B cell (primary cell): ENCODE results near the gene HSPA1A. TPM values are rescaled to one million over a fixed set of nuclear protein-coding genes. Genes with fewer than 3 reads are reported as not detected.
"Not testable (repeated sequence)": the region's sequence is repeated elsewhere in the genome, so short reads cannot be mapped to it uniquely, and the experiment has no call there.

Source experiments
- ATAC-seq: fragments of 200-7000 bp; cut with Tn5 transposase; one replicate; pipeline ENCODE4 v1.10.0; 2021; ENCODE audit warnings: low read depth, mild to moderate bottlenecking, moderate number of reproducible peaks, moderate library complexity
- CTCF ChIA-PET: fragments of 350-600 bp; sonication (Branson Sonifier 250); formaldehyde crosslinking; loops from one replicate; lab custom pipeline; 2021; ENCODE audit warnings: antibody characterized with exemption, inconsistent platforms; lab: Charles Lee
- POLR2A ChIA-PET: fragments of 350-600 bp; sonication (Branson Sonifier 250); formaldehyde crosslinking; loops from one replicate; lab custom pipeline; 2021; ENCODE audit warnings: antibody characterized with exemption; lab: Charles Lee
- DNase-seq: peaks from one replicate; pipeline ENCODE4 v3.0.0; 2013
- H2AFZ ChIP-seq: 2 replicates; pipeline ENCODE4 v1.6.1; 2012; ENCODE audit warnings: mild to moderate bottlenecking, low read depth, low read length; ENCODE audit not compliant: insufficient read depth, poor library complexity, severe bottlenecking
- H3K27ac ChIP-seq, 2 donors: 1 replicate in 1 of 2; 2 replicates in 1 of 2; pipeline ENCODE4 v1.5.1; 2012 to 2013; ENCODE audit warnings: low read length in 2 of 2, mild to moderate bottlenecking in 2 of 2, moderate library complexity in 1 of 2
- H3K27me3 ChIP-seq, 4 experiments: fragments of 200-600 bp in 1 of 4; sonication (generic) in 1 of 4; replicated peaks in 1 of 4; 1 replicate in 2 of 4; 2 replicates in 2 of 4; pipeline versions ENCODE4 v1.6.1 to v1.7.0; 2013 to 2016; ENCODE audit warnings: low read length in 3 of 4, mild to moderate bottlenecking in 2 of 4, mixed read lengths in 1 of 4, moderate library complexity in 1 of 4; ENCODE audit not compliant: insufficient read depth in 4 of 4, control insufficient read depth in 3 of 4; ENCODE audit errors: control extremely low read depth in 1 of 4
- H3K36me3 ChIP-seq, 2 experiments: replicated peaks in 1 of 2; 1 replicate in 1 of 2; 2 replicates in 1 of 2; pipeline versions ENCODE4 v1.6.1 to v1.7.1; 2013; ENCODE audit warnings: low read length in 1 of 2; ENCODE audit not compliant: insufficient read depth in 2 of 2, control insufficient read depth in 1 of 2; ENCODE audit errors: control extremely low read depth in 1 of 2, extremely low read depth in 1 of 2
- H3K4me1 ChIP-seq, 2 donors: fragments of 200-600 bp in 1 of 2; sonication (generic) in 1 of 2; 1 replicate in 1 of 2; 2 replicates in 1 of 2; pipeline versions ENCODE4 v1.5.1 to v1.6.1; 2013 to 2017; ENCODE audit warnings: low read length in 2 of 2; ENCODE audit not compliant: control insufficient read depth in 2 of 2, insufficient read depth in 2 of 2
- H3K4me2 ChIP-seq: replicated peaks from 2 replicates; pipeline ENCODE3; 2012; ENCODE audit warnings: mild to moderate bottlenecking, low read depth, low read length; ENCODE audit not compliant: poor library complexity, severe bottlenecking
- H3K4me3 ChIP-seq, 5 experiments: fragments of 200-600 bp in 1 of 5; sonication (generic) in 1 of 5; 1 replicate in 3 of 5; 2 replicates in 2 of 5; pipeline versions ENCODE4 v1.5.1 to v1.7.0; 2011 to 2016; ENCODE audit warnings: low read length in 4 of 5, mild to moderate bottlenecking in 4 of 5, low read depth in 2 of 5, control low read depth in 1 of 5, moderate library complexity in 1 of 5; ENCODE audit not compliant: insufficient read depth in 1 of 5; ENCODE audit errors: control extremely low read depth in 1 of 5, extremely low read depth in 1 of 5
- H3K79me2 ChIP-seq: fragments of 200-600 bp; sonication (generic); one replicate; pipeline ENCODE4 v1.6.0; 2016; ENCODE audit warnings: low read length; ENCODE audit not compliant: control insufficient read depth, insufficient read depth
- H3K9ac ChIP-seq: fragments of 200-600 bp; sonication (generic); 2 replicates; pipeline ENCODE4 v1.6.1; 2017; ENCODE audit warnings: mild to moderate bottlenecking, low read length, moderate library complexity
- H3K9me3 ChIP-seq, 3 donors: one replicate each; pipeline versions ENCODE4 v1.6.1 to v1.7.1; 2013; ENCODE audit warnings: low read length in 2 of 3; ENCODE audit not compliant: control insufficient read depth in 2 of 3, insufficient read depth in 1 of 3; ENCODE audit errors: control extremely low read depth in 1 of 3
- H4K20me1 ChIP-seq: 2 replicates; pipeline ENCODE4 v1.6.0; 2012; ENCODE audit warnings: mild to moderate bottlenecking, low read length; ENCODE audit not compliant: insufficient read depth, control insufficient read depth, poor library complexity, severe bottlenecking
- H3K27ac Mint-ChIP-seq: one replicate; pipeline ENCODE4 v1.8.0; 2021; ENCODE audit warnings: mixed read lengths
- H3K27me3 Mint-ChIP-seq: one replicate; pipeline ENCODE4 v1.8.0; 2021; ENCODE audit warnings: mixed read lengths
- H3K4me1 Mint-ChIP-seq: one replicate; pipeline ENCODE4 v1.8.0; 2021; ENCODE audit warnings: mixed read lengths
- H3K4me3 Mint-ChIP-seq: one replicate; pipeline ENCODE4 v1.8.0; 2021; ENCODE audit warnings: mixed read lengths
- H3K9me3 Mint-ChIP-seq: one replicate; pipeline ENCODE4 v1.8.0; 2022; ENCODE audit warnings: mixed read lengths; ENCODE audit not compliant: insufficient read depth
- EZH2 ChIP-seq: IDR thresholded peaks from 2 replicates; pipeline ENCODE4 v1.6.1; 2012; ENCODE audit warnings: borderline replicate concordance, low read depth, mild to moderate bottlenecking, moderate library complexity, low read length; ENCODE audit not compliant: insufficient read depth, poor library complexity, severe bottlenecking
- WGBS: methylation state at CpG from one replicate; pipeline ENCODE4 v1.1.5; 2013; ENCODE audit warnings: missing lambda C conversion rate; ENCODE audit not compliant: insufficient coverage; 5-methylcytosine and 5-hydroxymethylcytosine counted together
- intact Hi-C: fragments of 100-400 bp; cut with micrococcal nuclease; formaldehyde crosslinking; loops from one replicate; pipeline ENCODE4 v1.10.0; 2022
- polyA plus RNA-seq: library from polyadenylated mRNA; depleted of rRNA; stranded (reverse); fragments of >200 nt; gene quantifications from 2 replicates; pipeline ENCODE4 v1.2.3, GENCODE V29; 2012
- total RNA-seq, 2 donors: library from RNA; stranded (reverse); fragments of 120-200 nt in 1 of 2; gene quantifications; 1 replicate in 1 of 2; 2 replicates in 1 of 2; pipeline versions ENCODE4 v1.2.3 to v1.2.4, GENCODE V29; 2013 to 2022
- TF ChIP-seq, protein P1 (sequence below): fragments of 200-600 bp; IDR thresholded peaks from one replicate; pipeline ENCODE4 v1.8.0; 2022; ENCODE audit warnings: antibody characterized with exemption, mild to moderate bottlenecking

The HSPA1A gene
- total and polyA plus RNA-seq, 2 donors (not counting 1 experiment from before 2014, with no cell fraction given) = 61.2 to 129 TPM

DNA sequence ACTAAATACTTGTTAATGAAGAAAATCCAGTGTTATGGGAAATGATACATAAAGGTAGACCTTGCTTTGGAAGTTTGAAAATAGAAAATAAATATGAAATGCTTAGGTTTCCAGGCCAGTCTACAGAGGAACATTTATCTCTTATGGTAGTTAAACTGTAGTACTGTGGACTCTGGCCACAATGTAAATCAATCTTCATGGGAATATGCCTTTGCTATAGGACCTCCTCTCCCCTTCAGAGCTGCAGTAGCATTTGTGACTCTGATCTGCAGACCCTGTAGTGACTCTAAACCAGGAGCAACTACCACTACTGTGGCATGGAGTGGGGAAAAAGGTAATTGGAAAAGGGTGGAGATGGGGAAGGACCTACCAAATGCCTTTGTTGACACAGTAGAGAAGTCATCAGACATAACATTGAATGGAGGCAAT lies 4.5 kb downstream of the HSPA1A start:
- intact Hi-C loops = loop anchor here (5.0 kb wide), 1 partner anchor 42 kb away; the partner anchor contains the start of gene NEU1
- Histone ChIP-seq H4K20me1 (no peaks in the 10 kb centered on the region), H3K4me3 (no peak overlapping the region), H3K79me2 (no peaks in the 10 kb centered on the region), H3K4me2 (no peak overlapping the region), H3K27ac (no peak overlapping the region), H3K9me3 (no peaks in the 10 kb centered on the region), H3K4me1 (peaks cover 24 to 33% of the 10 kb centered on the region in 2 donors), H2AFZ (no peak overlapping the region), H3K9ac (no peak overlapping the region), H3K27me3 (no peaks in the 10 kb centered on the region), H3K36me3 (no peaks in the 10 kb centered on the region)
- TF ChIP-seq, protein P1, sequence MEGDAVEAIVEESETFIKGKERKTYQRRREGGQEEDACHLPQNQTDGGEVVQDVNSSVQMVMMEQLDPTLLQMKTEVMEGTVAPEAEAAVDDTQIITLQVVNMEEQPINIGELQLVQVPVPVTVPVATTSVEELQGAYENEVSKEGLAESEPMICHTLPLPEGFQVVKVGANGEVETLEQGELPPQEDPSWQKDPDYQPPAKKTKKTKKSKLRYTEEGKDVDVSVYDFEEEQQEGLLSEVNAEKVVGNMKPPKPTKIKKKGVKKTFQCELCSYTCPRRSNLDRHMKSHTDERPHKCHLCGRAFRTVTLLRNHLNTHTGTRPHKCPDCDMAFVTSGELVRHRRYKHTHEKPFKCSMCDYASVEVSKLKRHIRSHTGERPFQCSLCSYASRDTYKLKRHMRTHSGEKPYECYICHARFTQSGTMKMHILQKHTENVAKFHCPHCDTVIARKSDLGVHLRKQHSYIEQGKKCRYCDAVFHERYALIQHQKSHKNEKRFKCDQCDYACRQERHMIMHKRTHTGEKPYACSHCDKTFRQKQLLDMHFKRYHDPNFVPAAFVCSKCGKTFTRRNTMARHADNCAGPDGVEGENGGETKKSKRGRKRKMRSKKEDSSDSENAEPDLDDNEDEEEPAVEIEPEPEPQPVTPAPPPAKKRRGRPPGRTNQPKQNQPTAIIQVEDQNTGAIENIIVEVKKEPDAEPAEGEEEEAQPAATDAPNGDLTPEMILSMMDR = no peak
- no peak for TF ChIP-seq EZH2
- DNase-seq = no peak
- H3K27me3 Mint-ChIP-seq = no peaks in the 10 kb centered on the region
- ATAC-seq = no peak
- peak overlapping the region; percentile 38 for H3K27ac Mint-ChIP-seq
- H3K9me3 Mint-ChIP-seq = no peaks in the 10 kb centered on the region
- ChIA-PET POLR2A (interaction anchor here (0.7 kb wide), 1 partner anchor 89 kb away, joined by 11 read pairs; no protein-coding TSS in a partner anchor), CTCF (interaction anchor here (0.7 to 1.5 kb wide), 4 partner anchors 13 to 92 kb away, joined by 3 to 7 read pairs (median 4); partner anchors contain the start of gene LSM2)
- H3K4me1 Mint-ChIP-seq = peaks cover 26% of the 10 kb centered on the region
- peak overlapping the region; percentile 68 for H3K4me3 Mint-ChIP-seq

DNA sequence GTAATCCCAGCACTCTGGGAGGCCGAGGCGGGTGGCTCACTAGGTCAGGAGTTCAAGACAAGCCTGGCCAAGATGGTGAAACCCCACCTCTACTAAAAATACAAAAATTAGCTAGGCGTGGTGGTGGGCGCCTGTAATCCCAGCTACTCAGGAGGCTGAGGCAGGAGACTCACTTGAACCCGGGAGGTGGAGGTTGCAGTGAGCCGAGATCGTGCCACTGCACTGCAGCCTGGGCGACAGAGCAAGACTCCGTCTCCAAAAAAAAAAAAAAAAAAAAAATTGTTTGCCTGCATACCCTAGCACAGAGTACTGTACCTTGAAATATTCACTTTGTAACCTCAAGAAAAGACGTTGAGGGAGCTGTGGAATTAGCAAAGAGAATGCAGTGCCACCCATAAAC lies 5.1 kb downstream of the HSPA1A start:
- ChIA-PET CTCF (interaction anchor here (0.9 to 1.5 kb wide), 3 partner anchors 68 to 93 kb away, joined by 3 to 7 read pairs (median 4); no protein-coding TSS in a partner anchor), POLR2A (interaction anchor here (0.7 kb wide), 1 partner anchor 90 kb away, joined by 11 read pairs; no protein-coding TSS in a partner anchor)
- H3K27me3 Mint-ChIP-seq, H3K36me3 ChIP-seq, H3K4me2 ChIP-seq, intact Hi-C loops, H3K79me2 ChIP-seq, H3K27me3 ChIP-seq, H3K9me3 Mint-ChIP-seq, H3K27ac ChIP-seq, H3K9ac ChIP-seq, H3K4me3 Mint-ChIP-seq, ATAC-seq, H3K27ac Mint-ChIP-seq, H3K4me3 ChIP-seq, H2AFZ ChIP-seq, H3K9me3 ChIP-seq, H4K20me1 ChIP-seq, DNase-seq: not testable (repeated sequence)
- H3K4me1 ChIP-seq = peaks cover 24 to 33% of the 10 kb centered on the region in 2 donors
- 96% methylated on average over 7 of the region's 10 CpGs for WGBS
- peaks cover 25% of the 10 kb centered on the region for H3K4me1 Mint-ChIP-seq
